ENCODE results near the gene NRL.

DNA sequence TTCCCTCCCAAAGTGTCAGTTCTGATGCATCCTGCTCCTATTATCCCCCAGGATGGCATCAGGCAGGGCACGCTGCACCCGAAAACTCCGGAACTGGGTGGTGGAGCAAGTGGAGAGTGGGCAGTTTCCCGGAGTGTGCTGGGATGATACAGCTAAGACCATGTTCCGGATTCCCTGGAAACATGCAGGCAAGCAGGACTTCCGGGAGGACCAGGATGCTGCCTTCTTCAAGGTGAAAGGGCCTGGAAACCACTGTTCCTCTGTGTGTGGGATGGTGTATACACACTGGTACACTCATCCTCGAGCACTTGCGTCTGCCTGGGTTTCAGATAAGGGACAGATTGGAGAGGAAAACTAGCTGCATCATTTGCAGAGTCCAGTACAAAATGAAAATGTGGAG lies 47.3 kb upstream of the NRL start:
- TF ChIP-seq, protein P1, sequence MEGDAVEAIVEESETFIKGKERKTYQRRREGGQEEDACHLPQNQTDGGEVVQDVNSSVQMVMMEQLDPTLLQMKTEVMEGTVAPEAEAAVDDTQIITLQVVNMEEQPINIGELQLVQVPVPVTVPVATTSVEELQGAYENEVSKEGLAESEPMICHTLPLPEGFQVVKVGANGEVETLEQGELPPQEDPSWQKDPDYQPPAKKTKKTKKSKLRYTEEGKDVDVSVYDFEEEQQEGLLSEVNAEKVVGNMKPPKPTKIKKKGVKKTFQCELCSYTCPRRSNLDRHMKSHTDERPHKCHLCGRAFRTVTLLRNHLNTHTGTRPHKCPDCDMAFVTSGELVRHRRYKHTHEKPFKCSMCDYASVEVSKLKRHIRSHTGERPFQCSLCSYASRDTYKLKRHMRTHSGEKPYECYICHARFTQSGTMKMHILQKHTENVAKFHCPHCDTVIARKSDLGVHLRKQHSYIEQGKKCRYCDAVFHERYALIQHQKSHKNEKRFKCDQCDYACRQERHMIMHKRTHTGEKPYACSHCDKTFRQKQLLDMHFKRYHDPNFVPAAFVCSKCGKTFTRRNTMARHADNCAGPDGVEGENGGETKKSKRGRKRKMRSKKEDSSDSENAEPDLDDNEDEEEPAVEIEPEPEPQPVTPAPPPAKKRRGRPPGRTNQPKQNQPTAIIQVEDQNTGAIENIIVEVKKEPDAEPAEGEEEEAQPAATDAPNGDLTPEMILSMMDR (conservative IDR thresholded peaks at IDR 0.05; ENCODE audit: low read length), result no peak
- TF ChIP-seq EZH2phosphoT487 (IDR thresholded peaks at IDR 0.05; ENCODE audit: borderline replicate concordance, low read depth, low read length), result no peak
